ENCODE data around the gene MMEL1.

- TF ChIP-seq POLR2A (IDR thresholded peaks at IDR 0.05) (no peak), CTCF (IDR thresholded peaks at IDR 0.05) (no peak)
These were observed 1.2 kb upstream of the MMEL1 start for GRCh38 chr1:2633936-2634491.

Data from right lobe of liver (tissue), 4 donors.